Sigmoid colon (tissue), 7 donors: ENCODE data around the gene RGS21. TPM values are rescaled to one million over a fixed set of nuclear protein-coding genes. Genes with fewer than 3 reads are reported as not detected.

Experiments
- DNase-seq: peaks from one replicate; pipeline ENCODE4 v3.0.0-alpha.2; 2019
- H3K27ac ChIP-seq, 4 donors: fragments of 200-600 bp; sonication (generic); one replicate each; pipeline ENCODE4 v1.5.1; 2016 to 2019; ENCODE audit warnings: mild to moderate bottlenecking in 1 of 4
- H3K27me3 ChIP-seq, 3 donors: fragments of 200-600 bp; sonication (generic); one replicate each; pipeline ENCODE4 v1.5.1; 2019; ENCODE audit warnings: mild to moderate bottlenecking in 1 of 3
- H3K36me3 ChIP-seq, 4 donors: fragments of 200-600 bp; sonication (generic); one replicate each; pipeline ENCODE4 v1.5.1; 2016 to 2019
- H3K4me1 ChIP-seq, 4 donors: fragments of 200-600 bp; sonication (generic); one replicate each; pipeline ENCODE4 v1.5.1; 2017 to 2019
- H3K4me3 ChIP-seq, 4 donors: fragments of 200-600 bp; sonication (generic); one replicate each; pipeline ENCODE4 v1.5.1; 2017 to 2019; ENCODE audit warnings: mild to moderate bottlenecking in 2 of 4, moderate library complexity in 1 of 4
- H3K9me3 ChIP-seq, 4 donors: fragments of 200-600 bp in 3 of 4; sonication (generic) in 3 of 4; one replicate each; pipeline versions ENCODE4 v1.5.1 to v1.6.1; 2013 to 2019
- EP300 ChIP-seq, 4 donors: sonication (generic); formaldehyde crosslinking; IDR thresholded peaks; one replicate each; pipeline ENCODE4 v1.6.1; 2017; ENCODE audit warnings: antibody characterized with exemption in 4 of 4
- POLR2A ChIP-seq, 2 donors: fragments of 450-650 bp; IDR thresholded peaks; one replicate each; pipeline ENCODE4 v1.6.1; 2016; ENCODE audit warnings: antibody characterized with exemption in 2 of 2, mild to moderate bottlenecking in 2 of 2, moderate library complexity in 2 of 2
- POLR2AphosphoS5 ChIP-seq, 4 donors: sonication (generic); formaldehyde crosslinking; IDR thresholded peaks; one replicate each; pipeline ENCODE4 v1.6.1; 2017; ENCODE audit warnings: antibody characterized with exemption in 4 of 4
- WGBS, 2 donors: extraction: QIAGEN DNeasy Blood & Tissue Kit; methylation state at CpG; one replicate each; pipeline ENCODE4 v1.1.7; 2013; 5-methylcytosine and 5-hydroxymethylcytosine counted together
- intact Hi-C: fragments of 100-400 bp; cut with DNase I; formaldehyde crosslinking; loops from one replicate; pipeline ENCODE4 v1.15.1; 2023
- polyA plus RNA-seq, 3 donors: library from polyadenylated mRNA; stranded (reverse); fragments of 200-250 nt; gene quantifications; one replicate each; pipeline ENCODE4 v1.2.3, GENCODE V29; 2013
- total RNA-seq, 4 donors: library from RNA; depleted of rRNA; stranded (reverse); fragments of >200 nt; gene quantifications; one replicate each; pipeline ENCODE4 v1.1.0, GENCODE V29; 2016
- TF ChIP-seq, protein P1 (sequence below), 4 experiments: fragments of 450-650 bp in 3 of 4; fragments of 200-600 bp in 1 of 4; IDR thresholded peaks; one replicate each; pipeline ENCODE4 v1.5.1; 2016 to 2019; ENCODE audit warnings: antibody characterized with exemption in 4 of 4, mild to moderate bottlenecking in 3 of 4, moderate library complexity in 2 of 4
- donor health status: healthy with polysubstance abuse.
- donor health status: Bipolar disorder and iron deficiency.
- donor health status: healthy.

Gene RGS21
- total and polyA plus RNA-seq, 7 donors = not detected

DNA sequence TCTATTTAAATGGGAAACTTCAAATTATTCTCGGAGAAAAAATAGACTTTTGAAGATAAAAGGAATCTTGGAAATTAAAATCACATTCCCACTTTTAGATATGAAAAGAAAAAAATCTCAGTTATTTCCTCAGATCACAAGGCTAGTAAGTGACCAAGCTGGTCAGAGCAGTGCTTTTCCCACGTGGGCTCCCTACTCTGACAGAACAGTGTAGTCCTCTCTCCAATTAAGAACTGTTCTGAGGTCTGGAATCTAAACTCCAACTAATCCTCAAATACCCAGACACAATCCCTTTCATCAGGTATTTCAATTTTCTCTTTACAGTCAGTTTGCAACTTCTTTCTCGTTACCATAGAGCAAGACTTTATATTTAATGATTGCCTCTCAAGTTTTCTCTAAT is 50.6 kb downstream of the RGS21 start:
- WGBS, 2 donors = 55 to 77% methylated on average over 3 of the region's 3 CpGs
- intact Hi-C loops = no loop called here

DNA sequence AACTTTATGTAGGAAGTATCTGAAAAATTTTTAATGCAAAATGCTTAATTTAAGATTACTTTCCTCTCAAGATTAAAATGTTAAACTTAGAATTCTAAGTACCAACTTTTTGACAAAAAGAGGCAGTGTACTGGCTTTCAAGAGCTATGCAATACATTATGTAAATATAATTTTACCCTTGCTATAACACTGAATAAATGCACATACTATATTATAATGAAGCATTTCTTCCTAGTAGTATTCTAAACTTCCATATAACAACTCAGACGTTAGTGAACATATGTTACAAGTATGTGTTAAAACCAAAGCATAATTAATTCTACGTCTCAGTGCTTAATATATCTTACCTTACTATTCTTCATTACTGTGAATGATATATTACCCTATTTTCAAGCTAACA is 58.5 kb downstream of the RGS21 start:
- intact Hi-C loops = no loop called here
- WGBS, 2 donors = 73 to 86% methylated on average over 2 of the region's 2 CpGs
- TF ChIP-seq, protein P1, sequence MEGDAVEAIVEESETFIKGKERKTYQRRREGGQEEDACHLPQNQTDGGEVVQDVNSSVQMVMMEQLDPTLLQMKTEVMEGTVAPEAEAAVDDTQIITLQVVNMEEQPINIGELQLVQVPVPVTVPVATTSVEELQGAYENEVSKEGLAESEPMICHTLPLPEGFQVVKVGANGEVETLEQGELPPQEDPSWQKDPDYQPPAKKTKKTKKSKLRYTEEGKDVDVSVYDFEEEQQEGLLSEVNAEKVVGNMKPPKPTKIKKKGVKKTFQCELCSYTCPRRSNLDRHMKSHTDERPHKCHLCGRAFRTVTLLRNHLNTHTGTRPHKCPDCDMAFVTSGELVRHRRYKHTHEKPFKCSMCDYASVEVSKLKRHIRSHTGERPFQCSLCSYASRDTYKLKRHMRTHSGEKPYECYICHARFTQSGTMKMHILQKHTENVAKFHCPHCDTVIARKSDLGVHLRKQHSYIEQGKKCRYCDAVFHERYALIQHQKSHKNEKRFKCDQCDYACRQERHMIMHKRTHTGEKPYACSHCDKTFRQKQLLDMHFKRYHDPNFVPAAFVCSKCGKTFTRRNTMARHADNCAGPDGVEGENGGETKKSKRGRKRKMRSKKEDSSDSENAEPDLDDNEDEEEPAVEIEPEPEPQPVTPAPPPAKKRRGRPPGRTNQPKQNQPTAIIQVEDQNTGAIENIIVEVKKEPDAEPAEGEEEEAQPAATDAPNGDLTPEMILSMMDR (IDR thresholded peaks at IDR 0.05) = no peak

More for the DNA sequence above, 50.6 kb downstream of the RGS21 start:
- H3K27ac ChIP-seq = no peak overlapping the region
- H3K36me3 ChIP-seq = no peaks in the 10 kb centered on the region
- H3K4me3 ChIP-seq = no peak overlapping the region
- no peaks in the 10 kb centered on the region for H3K9me3 ChIP-seq
- H3K27me3 ChIP-seq = no peaks in the 10 kb centered on the region
- TF ChIP-seq POLR2AphosphoS5 (IDR thresholded peaks at IDR 0.05) (no peak), POLR2A (IDR thresholded peaks at IDR 0.05) (no peak), EP300 (IDR thresholded peaks at IDR 0.05) (no peak)
- TF ChIP-seq, protein P1 (IDR thresholded peaks at IDR 0.05) = no peak
- DNase-seq = no peak
- no peaks in the 10 kb centered on the region for H3K4me1 ChIP-seq

DNA sequence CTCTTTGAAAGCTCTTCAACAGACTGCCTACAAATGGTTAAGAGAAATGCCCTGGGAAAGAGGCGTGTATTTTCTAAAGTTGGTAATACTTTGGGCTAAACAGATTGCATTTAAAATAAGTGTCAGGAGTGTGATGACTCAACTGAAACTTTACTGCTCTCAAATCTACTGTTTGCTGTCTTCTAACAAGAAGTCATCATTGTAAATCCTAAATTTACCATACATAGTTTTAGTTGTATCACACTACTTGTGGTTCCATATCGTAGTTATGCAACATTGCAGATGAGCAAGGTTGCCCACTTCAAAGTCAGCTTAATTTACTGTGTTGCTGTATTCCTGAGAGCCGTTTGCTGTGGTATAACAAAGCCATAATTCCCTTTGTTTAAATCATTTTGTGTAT is 59.6 kb downstream of the RGS21 start:
- TF ChIP-seq EP300 (IDR thresholded peaks at IDR 0.05) (no peak), POLR2A (IDR thresholded peaks at IDR 0.05) (no peak), POLR2AphosphoS5 (IDR thresholded peaks at IDR 0.05) (no peak)
- no peak overlapping the region for H3K4me3 ChIP-seq
- no peaks in the 10 kb centered on the region for H3K36me3 ChIP-seq
- H3K27ac ChIP-seq = no peak overlapping the region
- no peaks in the 10 kb centered on the region for H3K9me3 ChIP-seq
- no peaks in the 10 kb centered on the region for H3K4me1 ChIP-seq
- WGBS, 2 donors = 63 to 71% methylated on average over 3 of the region's 3 CpGs
- no peak for DNase-seq
- intact Hi-C loops = no loop called here
- H3K27me3 ChIP-seq = no peaks in the 10 kb centered on the region

More for the DNA sequence above, 58.5 kb downstream of the RGS21 start:
- Histone ChIP-seq H3K9me3 (no peaks in the 10 kb centered on the region), H3K27me3 (no peaks in the 10 kb centered on the region), H3K36me3 (no peaks in the 10 kb centered on the region), H3K27ac (no peak overlapping the region), H3K4me3 (no peak overlapping the region), H3K4me1 (no peaks in the 10 kb centered on the region)
- DNase-seq = no peak

DNA sequence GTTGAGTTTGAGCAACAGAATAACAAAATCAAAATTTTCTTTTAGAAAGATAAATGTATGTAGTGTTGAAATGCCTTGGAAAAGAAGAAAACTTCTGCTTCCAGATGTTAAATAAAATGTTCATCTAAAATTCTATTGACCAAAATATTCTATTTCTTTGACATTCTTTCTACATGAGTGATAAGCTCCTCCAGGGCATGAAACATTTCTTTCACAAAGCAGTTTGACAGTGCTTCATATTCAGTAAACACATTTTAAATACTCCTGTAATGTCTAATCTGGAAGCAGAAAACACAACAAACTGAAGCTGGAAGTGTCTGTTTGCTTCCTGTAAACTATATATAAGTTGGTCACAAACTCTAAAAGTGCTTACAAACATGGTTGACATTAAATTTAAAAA is 61.5 kb downstream of the RGS21 start:
- intact Hi-C loops = no loop called here
- no peaks in the 10 kb centered on the region for H3K36me3 ChIP-seq
- no peak for DNase-seq
- H3K27me3 ChIP-seq = no peaks in the 10 kb centered on the region
- no peak overlapping the region for H3K27ac ChIP-seq
- no peaks in the 10 kb centered on the region for H3K9me3 ChIP-seq
- no peaks in the 10 kb centered on the region for H3K4me1 ChIP-seq
- H3K4me3 ChIP-seq = no peak overlapping the region
- TF ChIP-seq POLR2A (IDR thresholded peaks at IDR 0.05) (no peak), EP300 (IDR thresholded peaks at IDR 0.05) (no peak), POLR2AphosphoS5 (IDR thresholded peaks at IDR 0.05) (no peak)
- TF ChIP-seq, protein P1 (IDR thresholded peaks at IDR 0.05) = no peak

DNA sequence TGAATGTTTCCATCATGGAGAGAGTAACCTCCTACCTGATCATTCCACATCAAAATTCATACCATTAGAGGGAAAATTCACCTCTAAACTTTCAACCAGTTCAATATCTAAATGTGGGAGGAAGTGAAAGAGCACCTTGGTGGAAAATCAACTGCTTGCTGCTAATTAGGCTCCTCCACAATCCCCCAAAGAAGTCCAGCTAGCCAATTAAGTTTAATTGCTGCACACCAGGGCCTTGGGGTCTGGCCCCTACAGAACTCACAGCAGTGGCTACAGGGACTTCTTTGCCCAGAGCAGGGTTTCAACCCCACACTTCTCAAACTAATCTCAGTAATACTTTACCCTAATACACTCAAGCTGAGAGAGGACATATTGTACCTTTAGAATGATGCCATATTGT is 62.1 kb downstream of the RGS21 start:
- H3K27me3 ChIP-seq = no peaks in the 10 kb centered on the region
- DNase-seq = no peak
- TF ChIP-seq POLR2A (IDR thresholded peaks at IDR 0.05) (no peak), POLR2AphosphoS5 (IDR thresholded peaks at IDR 0.05) (no peak), EP300 (IDR thresholded peaks at IDR 0.05) (no peak)
- TF ChIP-seq, protein P1 (IDR thresholded peaks at IDR 0.05) = no peak
- no peaks in the 10 kb centered on the region for H3K9me3 ChIP-seq
- H3K36me3 ChIP-seq = no peaks in the 10 kb centered on the region
- H3K27ac ChIP-seq = no peak overlapping the region
- intact Hi-C loops = no loop called here
- H3K4me1 ChIP-seq = no peaks in the 10 kb centered on the region
- H3K4me3 ChIP-seq = no peak overlapping the region
